Liver (tissue), 9 donors: ENCODE measurements around the gene EPHB2. TPM values are rescaled to one million over a fixed set of nuclear protein-coding genes. Genes with fewer than 3 reads are reported as not detected.

Source experiments
- DNase-seq: peaks from one replicate; pipeline ENCODE4 v3.0.0-alpha.2; 2017; ENCODE audit warnings: low spot score
- H3K27ac ChIP-seq, 2 donors: one replicate each; pipeline ENCODE4 v1.7.0; 2013; ENCODE audit warnings: inconsistent platforms in 2 of 2, low read length in 2 of 2, control low read depth in 1 of 2, low read depth in 1 of 2, mild to moderate bottlenecking in 1 of 2
- H3K27me3 ChIP-seq, 4 donors: one replicate each; pipeline versions ENCODE4 v1.6.1 to v1.7.0; 2013; ENCODE audit warnings: low read length in 3 of 4, inconsistent platforms in 1 of 4, mild to moderate bottlenecking in 1 of 4, moderate library complexity in 1 of 4; ENCODE audit not compliant: control insufficient read depth in 4 of 4, insufficient read depth in 4 of 4
- H3K36me3 ChIP-seq, 4 donors: one replicate each; pipeline versions ENCODE4 v1.6.1 to v1.7.0; 2013; ENCODE audit warnings: low read length in 3 of 4, mild to moderate bottlenecking in 3 of 4, low read depth in 1 of 4, moderate library complexity in 1 of 4; ENCODE audit not compliant: control insufficient read depth in 4 of 4, insufficient read depth in 3 of 4
- H3K4me1 ChIP-seq, 4 donors: one replicate each; pipeline versions ENCODE4 v1.6.1 to v1.7.0; 2013; ENCODE audit warnings: low read length in 3 of 4, mild to moderate bottlenecking in 3 of 4, moderate library complexity in 1 of 4; ENCODE audit not compliant: control insufficient read depth in 4 of 4, insufficient read depth in 4 of 4
- H3K4me3 ChIP-seq, 3 donors: one replicate each; pipeline versions ENCODE4 v1.6.1 to v1.7.0; 2013; ENCODE audit warnings: low read length in 3 of 3, control low read depth in 1 of 3, low read depth in 1 of 3, mild to moderate bottlenecking in 1 of 3
- H3K9ac ChIP-seq, 2 donors: one replicate each; pipeline ENCODE4 v1.7.0; 2013; ENCODE audit warnings: low read length in 2 of 2, mild to moderate bottlenecking in 2 of 2, moderate library complexity in 2 of 2, control low read depth in 1 of 2, low read depth in 1 of 2
- H3K9me3 ChIP-seq, 4 donors: one replicate each; pipeline versions ENCODE4 v1.6.1 to v1.7.0; 2013; ENCODE audit warnings: low read length in 3 of 4; ENCODE audit not compliant: control insufficient read depth in 4 of 4
- CTCF ChIP-seq: fragments of 150-350 bp; IDR thresholded peaks from 2 replicates; pipeline ENCODE4 v1.5.1; 2017; ENCODE audit warnings: improper control_type of control experiment, low read depth, low read length; ENCODE audit not compliant: missing input control
- EGR1 ChIP-seq, 2 donors: IDR thresholded peaks; 2 replicates each; pipeline ENCODE4 v1.6.1; 2016 to 2018; ENCODE audit warnings: antibody characterized with exemption in 2 of 2, low read depth in 2 of 2
- FOXA1 ChIP-seq: IDR thresholded peaks from 2 replicates; pipeline ENCODE4 v1.6.1; 2016; ENCODE audit warnings: antibody characterized with exemption
- GABPA ChIP-seq, 2 donors: IDR thresholded peaks in 1 of 2; conservative IDR thresholded peaks in 1 of 2; 2 replicates each; pipeline ENCODE4 v1.6.1; 2016; ENCODE audit warnings: antibody characterized with exemption in 2 of 2, mild to moderate bottlenecking in 1 of 2, moderate library complexity in 1 of 2
- HNF4A ChIP-seq, 2 donors: conservative IDR thresholded peaks; 2 replicates each; pipeline ENCODE4 v1.6.1; 2016; ENCODE audit warnings: antibody characterized with exemption in 2 of 2, mild to moderate bottlenecking in 2 of 2
- HNF4G ChIP-seq: IDR thresholded peaks from 2 replicates; pipeline ENCODE4 v1.6.1; 2016; ENCODE audit warnings: antibody characterized with exemption
- JUND ChIP-seq, 2 donors: IDR thresholded peaks; 2 replicates each; pipeline ENCODE4 v1.6.1; 2016; ENCODE audit warnings: antibody characterized with exemption in 2 of 2
- NR2F2 ChIP-seq: IDR thresholded peaks from 2 replicates; pipeline ENCODE4 v1.6.1; 2016; ENCODE audit warnings: antibody characterized with exemption
- RAD21 ChIP-seq, 2 donors: IDR thresholded peaks; 2 replicates each; pipeline ENCODE4 v1.6.1; 2016; ENCODE audit warnings: antibody characterized with exemption in 2 of 2, mild to moderate bottlenecking in 2 of 2
- TAF1 ChIP-seq: conservative IDR thresholded peaks from 2 replicates; pipeline ENCODE4 v1.6.1; 2016; ENCODE audit warnings: antibody characterized with exemption, mild to moderate bottlenecking
- YY1 ChIP-seq: IDR thresholded peaks from 2 replicates; pipeline ENCODE4 v1.6.1; 2016; ENCODE audit warnings: antibody characterized with exemption, mild to moderate bottlenecking
- WGBS: extraction: QIAGEN DNeasy Blood & Tissue Kit; methylation state at CpG from one replicate; pipeline ENCODE4 v1.1.7; 2013; 5-methylcytosine and 5-hydroxymethylcytosine counted together
- polyA plus RNA-seq, 2 donors: library from polyadenylated mRNA; stranded (reverse) in 1 of 2; unstranded in 1 of 2; fragments of 200-250 nt in 1 of 2; fragments of >200 nt in 1 of 2; fragmentation: Nextera tagmentation in 1 of 2; extraction: Ambion mirVana in 1 of 2; gene quantifications; one replicate each; pipeline versions ENCODE4 v1.2.1 to v1.2.3, GENCODE V29; 2013 to 2015
- total RNA-seq, 2 donors: library from RNA; depleted of rRNA; stranded (reverse); fragments of >200 nt; gene quantifications; one replicate each; pipeline ENCODE4 v1.2.3, GENCODE V29; 2014
- TF ChIP-seq, protein P1 (sequence below): IDR thresholded peaks from 2 replicates; pipeline ENCODE4 v1.6.1; 2016; ENCODE audit warnings: antibody characterized with exemption
- donor health status: healthy.
- donor health status: healthy.
- donor health status: healthy.
- donor health status: healthy.
- donor health status: healthy.

The EPHB2 gene
- total and polyA plus RNA-seq, 4 donors = 0.07 to 1.0 (median 0.38) TPM

DNA sequence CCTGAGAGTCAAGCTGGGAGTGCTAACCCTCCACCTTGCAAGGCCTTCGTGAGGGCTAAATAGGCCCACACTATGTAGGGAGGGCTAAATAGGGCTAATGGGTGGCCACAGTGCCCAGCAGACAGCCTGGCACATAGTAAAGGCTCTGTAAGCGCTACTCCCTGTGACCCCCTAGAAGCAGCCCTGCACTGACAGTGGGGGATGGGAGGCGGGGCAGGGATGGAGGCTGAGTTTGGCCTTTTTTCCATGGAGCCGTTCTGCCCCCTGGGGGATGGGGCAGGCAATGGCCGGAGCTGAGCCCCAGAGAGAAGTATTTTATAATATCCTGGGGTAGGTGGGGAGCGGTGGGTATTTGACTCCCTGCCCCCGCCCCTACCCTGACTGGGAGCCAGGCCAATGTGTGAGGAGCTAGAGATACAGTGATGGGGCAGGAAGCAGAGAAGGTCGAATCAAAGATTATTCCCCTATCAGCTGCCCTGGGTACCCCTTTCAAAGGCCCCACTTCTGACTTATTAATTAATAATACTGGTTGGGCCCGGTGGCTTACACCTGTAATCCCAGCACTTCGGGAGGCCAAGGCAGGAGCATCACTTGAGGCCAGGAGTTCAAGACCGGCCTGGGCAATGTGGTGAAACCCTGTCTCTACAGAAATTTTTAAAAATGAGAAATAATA, 219.7 kb downstream of the EPHB2 start:
- DNase-seq = peak; percentile 56
- H3K9ac ChIP-seq = no peak overlapping the region
- 47% methylated on average over 11 of the region's 11 CpGs for WGBS
- no peak for TF ChIP-seq EGR1 (IDR thresholded peaks at IDR 0.05; ENCODE audit: low read depth in 2 of 2)
- peak; percentile 57 for TF ChIP-seq CTCF
- TF ChIP-seq RAD21 (IDR thresholded peaks at IDR 0.05) = peak; percentile 74 to 83
- H3K4me1 ChIP-seq = no peaks in the 10 kb centered on the region
- no peak overlapping the region for H3K27ac ChIP-seq
- H3K27me3 ChIP-seq = no peaks in the 10 kb centered on the region
- peaks cover 0 to 2% (median under 1%) of the 10 kb centered on the region in 4 donors for H3K9me3 ChIP-seq
- H3K36me3 ChIP-seq = no peaks in the 10 kb centered on the region
- H3K4me3 ChIP-seq = no peak overlapping the region

- Histone ChIP-seq H3K27me3 (no peaks in the 10 kb centered on the region), H3K4me3 (no peak overlapping the region), H3K4me1 (no peaks in the 10 kb centered on the region), H3K36me3 (no peaks in the 10 kb centered on the region), H3K27ac (no peak overlapping the region), H3K9me3 (peaks cover 0 to 4% (median 3%) of the 10 kb centered on the region in 4 donors), H3K9ac (no peak overlapping the region)
- no peak for DNase-seq
- WGBS = 54% methylated on average over 4 of the region's 4 CpGs
- TF ChIP-seq, protein P1, sequence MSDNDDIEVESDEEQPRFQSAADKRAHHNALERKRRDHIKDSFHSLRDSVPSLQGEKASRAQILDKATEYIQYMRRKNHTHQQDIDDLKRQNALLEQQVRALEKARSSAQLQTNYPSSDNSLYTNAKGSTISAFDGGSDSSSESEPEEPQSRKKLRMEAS = no peak
- TF ChIP-seq YY1 (no peak), TAF1 (no peak), GABPA (IDR thresholded peaks at IDR 0.05 in 1 of 2, conservative IDR thresholded peaks at IDR 0.05 in 1 of 2) (no peak), EGR1 (IDR thresholded peaks at IDR 0.05; ENCODE audit: low read depth in 2 of 2) (no peak), FOXA1 (no peak), CTCF (no peak), HNF4A (conservative IDR thresholded peaks at IDR 0.05) (no peak), JUND (IDR thresholded peaks at IDR 0.05) (no peak), RAD21 (IDR thresholded peaks at IDR 0.05) (no peak)
These were observed 222.3 kb downstream of the EPHB2 start for GRCh38 chr1:22932803-22933470.

- Histone ChIP-seq H3K27ac (no peak overlapping the region), H3K9ac (no peak overlapping the region), H3K27me3 (no peaks in the 10 kb centered on the region), H3K36me3 (no peaks in the 10 kb centered on the region), H3K9me3 (peaks cover 0 to 4% (median 3%) of the 10 kb centered on the region in 4 donors), H3K4me3 (no peak overlapping the region), H3K4me1 (no peaks in the 10 kb centered on the region)
- no peak for TF ChIP-seq HNF4G
- no peak for TF ChIP-seq YY1
- TF ChIP-seq FOXA1 = no peak
- no peak for TF ChIP-seq NR2F2
- TF ChIP-seq CTCF = no peak
- WGBS = 96% methylated on average over 3 of the region's 3 CpGs
- no peak for DNase-seq
These were observed 224.8 kb downstream of the EPHB2 start for GRCh38 chr1:22935433-22935832.
